IMR-90 (cell line): ENCODE results near the gene SERPINA1. TPM values are rescaled to one million over a fixed set of nuclear protein-coding genes. Genes with fewer than 3 reads are reported as not detected.

Experiments
- ATAC-seq: fragments of 200-7000 bp; cut with Tn5 transposase; 2 replicates; pipeline ENCODE4 v1.9.1; 2020; ENCODE audit warnings: low read depth, mild to moderate bottlenecking, moderate library complexity
- BruUV-seq: library from RNA; stranded (reverse); fragments of 400-500 nt; replicated peaks from 2 replicates; lab custom pipeline; 2021; lab: Mats Ljungman, UMichigan
- CTCF ChIA-PET: fragments of 300-600 bp; formaldehyde crosslinking; extraction: SDS; loops from one replicate; lab custom pipeline; 2021; ENCODE audit warnings: antibody characterized with exemption; lab: Yijun Ruan, JAX
- POLR2A ChIA-PET: fragments of 300-600 bp; sonication (Branson Sonifier 250); formaldehyde crosslinking; loops from one replicate; lab custom pipeline; 2022; ENCODE audit warnings: antibody characterized with exemption; ENCODE audit not compliant: unreplicated experiment; lab: Charles Lee
- DNase-seq: peaks from one replicate; pipeline ENCODE4 v3.0.0; 2013
- H2AFZ ChIP-seq: replicated peaks from 2 replicates; pipeline ENCODE3; 2013; ENCODE audit warnings: low read length, mild to moderate bottlenecking; ENCODE audit not compliant: poor library complexity
- H2AK5ac ChIP-seq: 2 replicates; pipeline ENCODE4 v1.6.1; 2013; ENCODE audit warnings: low read depth, low read length, inconsistent platforms
- H2AK9ac ChIP-seq: replicated peaks from 2 replicates; pipeline ENCODE3; 2013; ENCODE audit warnings: mild to moderate bottlenecking, low read depth, low read length, moderate library complexity; ENCODE audit not compliant: poor library complexity
- H2BK120ac ChIP-seq: 2 replicates; pipeline ENCODE4 v1.6.1; 2013; ENCODE audit warnings: low read depth, low read length, inconsistent platforms
- H2BK15ac ChIP-seq: 3 replicates; pipeline ENCODE4 v1.6.1; 2013; ENCODE audit warnings: low read depth, low read length, inconsistent platforms
- H2BK20ac ChIP-seq: 2 replicates; pipeline ENCODE4 v1.6.1; 2013; ENCODE audit warnings: low read depth, mild to moderate bottlenecking, inconsistent platforms, low read length, moderate library complexity
- H2BK5ac ChIP-seq: 2 replicates; pipeline ENCODE4 v1.6.1; 2013; ENCODE audit warnings: mild to moderate bottlenecking, low read depth, low read length, inconsistent platforms; ENCODE audit not compliant: poor library complexity, severe bottlenecking
- H3K14ac ChIP-seq: replicated peaks from 2 replicates; pipeline ENCODE4 v1.6.1; 2013; ENCODE audit warnings: low read depth, low read length, inconsistent platforms
- H3K18ac ChIP-seq: 2 replicates; pipeline ENCODE4 v1.6.1; 2013; ENCODE audit warnings: low read depth, low read length, control low read depth
- H3K23ac ChIP-seq: 2 replicates; pipeline ENCODE4 v1.6.1; 2013; ENCODE audit warnings: low read depth, low read length, inconsistent platforms
- H3K27ac ChIP-seq: 2 replicates; pipeline ENCODE4 v1.5.1; 2013; ENCODE audit warnings: mild to moderate bottlenecking, control low read depth, low read length; ENCODE audit not compliant: insufficient read depth
- H3K27me3 ChIP-seq: 2 replicates; pipeline ENCODE4 v1.6.1; 2013; ENCODE audit warnings: low read length; ENCODE audit not compliant: control insufficient read depth, insufficient read depth
- H3K36me3 ChIP-seq: 2 replicates; pipeline ENCODE4 v1.6.1; 2013; ENCODE audit warnings: low read length, mixed read lengths; ENCODE audit not compliant: control insufficient read depth, insufficient read depth
- H3K4ac ChIP-seq: 2 replicates; pipeline ENCODE4 v1.6.1; 2013; ENCODE audit warnings: low read depth, low read length, inconsistent platforms
- H3K4me1 ChIP-seq: 2 replicates; pipeline ENCODE4 v1.6.1; 2013; ENCODE audit warnings: low read length, mixed read lengths; ENCODE audit not compliant: control insufficient read depth, insufficient read depth
- H3K4me2 ChIP-seq: 2 replicates; pipeline ENCODE4 v1.6.1; 2013; ENCODE audit warnings: low read depth, mild to moderate bottlenecking, control low read depth, low read length, moderate library complexity
- H3K4me3 ChIP-seq: 2 replicates; pipeline ENCODE4 v1.5.1; 2013; ENCODE audit warnings: low read depth, mild to moderate bottlenecking, control low read depth, low read length, moderate library complexity; ENCODE audit not compliant: insufficient read depth
- H3K56ac ChIP-seq: 2 replicates; pipeline ENCODE4 v1.6.1; 2013; ENCODE audit warnings: low read length, inconsistent platforms; ENCODE audit not compliant: insufficient read depth; ENCODE audit errors: extremely low read depth
- H3K79me1 ChIP-seq, 2 experiments: 2 replicates each; pipeline ENCODE4 v1.6.1; 2013; ENCODE audit warnings: low read length in 2 of 2, inconsistent platforms in 1 of 2, low read depth in 1 of 2
- H3K9ac ChIP-seq: 2 replicates; pipeline ENCODE4 v1.6.1; 2013; ENCODE audit warnings: low read depth, low read length, control low read depth
- H3K9me1 ChIP-seq: 2 replicates; pipeline ENCODE4 v1.6.1; 2013; ENCODE audit warnings: low read length, inconsistent platforms; ENCODE audit not compliant: insufficient read depth
- H3K9me3 ChIP-seq: 2 replicates; pipeline ENCODE4 v1.6.1; 2013; ENCODE audit warnings: low read length; ENCODE audit not compliant: control insufficient read depth, insufficient read depth
- H4K20me1 ChIP-seq: 2 replicates; pipeline ENCODE4 v1.6.1; 2013; ENCODE audit warnings: low read length, inconsistent platforms; ENCODE audit not compliant: insufficient read depth
- H4K5ac ChIP-seq: 2 replicates; pipeline ENCODE4 v1.6.1; 2013; ENCODE audit warnings: mild to moderate bottlenecking, low read depth, low read length, control low read depth
- H4K8ac ChIP-seq, 2 experiments: 2 replicates each; pipeline ENCODE4 v1.6.1; 2013; ENCODE audit warnings: low read depth in 2 of 2, low read length in 2 of 2, control low read depth in 1 of 2, inconsistent platforms in 1 of 2
- H4K91ac ChIP-seq: 2 replicates; pipeline ENCODE4 v1.6.1; 2013; ENCODE audit warnings: low read depth, low read length, inconsistent platforms; ENCODE audit not compliant: insufficient read depth
- CEBPB ChIP-seq: IDR thresholded peaks from 2 replicates; pipeline ENCODE4 v1.6.1; 2012; ENCODE audit warnings: low read depth, low read length, improper control_type of control experiment
- CHD1 ChIP-seq: IDR thresholded peaks from 2 replicates; pipeline ENCODE4 v1.6.1; 2012; ENCODE audit warnings: low read depth, low read length, improper control_type of control experiment
- CTCF ChIP-seq: conservative IDR thresholded peaks from 2 replicates; pipeline ENCODE4 v1.5.1; 2012; ENCODE audit warnings: mild to moderate bottlenecking, low read depth, low read length, improper control_type of control experiment
- FOS ChIP-seq: fragments of 150-350 bp; IDR thresholded peaks from 2 replicates; pipeline ENCODE4 v1.6.1; 2016; ENCODE audit warnings: low read depth, low read length
- MAFK ChIP-seq: IDR thresholded peaks from 2 replicates; pipeline ENCODE4 v1.6.1; 2012; ENCODE audit warnings: low read depth, low read length, improper control_type of control experiment
- MAZ ChIP-seq: IDR thresholded peaks from 2 replicates; pipeline ENCODE4 v1.6.1; 2012; ENCODE audit warnings: low read depth, mild to moderate bottlenecking, low read length, improper control_type of control experiment, moderate library complexity, borderline replicate concordance
- NFE2L2 ChIP-seq: fragments of 150-350 bp; IDR thresholded peaks from 2 replicates; pipeline ENCODE4 v1.6.1; 2016; ENCODE audit warnings: low read depth, mild to moderate bottlenecking, low read length
- POLR2A ChIP-seq: IDR thresholded peaks from 2 replicates; pipeline ENCODE4 v1.6.1; 2012; ENCODE audit warnings: mild to moderate bottlenecking, low read depth, low read length
- RCOR1 ChIP-seq: IDR thresholded peaks from 2 replicates; pipeline ENCODE4 v1.6.1; 2012; ENCODE audit warnings: mild to moderate bottlenecking, low read length, improper control_type of control experiment; ENCODE audit not compliant: insufficient replicate concordance
- RFX5 ChIP-seq: IDR thresholded peaks from 2 replicates; pipeline ENCODE4 v1.8.0; 2012; ENCODE audit warnings: low read depth, mild to moderate bottlenecking, low read length, moderate library complexity
- WGBS, 2 experiments: methylation state at CpG; one replicate each; pipeline versions ENCODE4 v1.1.5 to v1.1.7; 2013; ENCODE audit warnings: missing lambda C conversion rate in 2 of 2; ENCODE audit not compliant: insufficient read length in 1 of 2; ENCODE audit errors: extremely low coverage in 2 of 2; 5-methylcytosine and 5-hydroxymethylcytosine counted together
- dilution Hi-C: fragments of 300-500 bp; cut with HindIII; formaldehyde crosslinking; loops from one replicate; pipeline ENCODE4 v1.14.3; 2018; ENCODE audit warnings: low sequenced_read_pairs; ENCODE audit not compliant: unreplicated experiment
- in situ Hi-C: fragments of 300-500 bp; cut with MboI; formaldehyde crosslinking; loops from 3 replicates; pipeline ENCODE4 v1.14.3; 2019; ENCODE audit warnings: low sequenced_read_pairs, inconsistent platforms, mixed read lengths
- intact Hi-C: fragments of 100-400 bp; cut with micrococcal nuclease; formaldehyde crosslinking; loops from 2 replicates; pipeline ENCODE4 v1.10.0; 2022
- polyA plus RNA-seq, 3 experiments: library from polyadenylated mRNA; depleted of rRNA; stranded (reverse); fragments of >200 nt; gene quantifications; 2 replicates each; pipeline ENCODE4 v1.2.3, GENCODE V29; 2012; ENCODE audit warnings: low replicate concordance in 1 of 3
- total RNA-seq: library from RNA; depleted of rRNA; stranded (reverse); fragments of >200 nt; gene quantifications from 2 replicates; pipeline ENCODE4 v1.2.3, GENCODE V29; 2012

SERPINA1 gene
- total and polyA plus RNA-seq, 2 of the 4 experiments (the other 2 are of a cell fraction): 0.54 to 1.2 TPM

- Histone ChIP-seq H3K4me1 (peaks cover 7% of the 10 kb centered on the region), H4K91ac (peak overlapping the region; percentile 33; the same call in 1 of the 2 replicates), H3K27ac (no peak overlapping the region), H2BK20ac (no peak overlapping the region; the same call in 1 of the 2 replicates), H4K20me1 (no peaks in the 10 kb centered on the region), H3K79me1 (no peaks in the 10 kb centered on the region), H4K5ac (no peak overlapping the region), H3K9ac (no peak overlapping the region), H3K9me1 (peaks cover 12% of the 10 kb centered on the region), H2BK120ac (no peak overlapping the region), H2BK15ac (no peak overlapping the region), H3K4me3 (no peak overlapping the region), H3K18ac (no peak overlapping the region), H3K14ac (no peak overlapping the region), H3K27me3 (no peaks in the 10 kb centered on the region), H3K9me3 (no peaks in the 10 kb centered on the region), H2AFZ (no peak overlapping the region), H2AK9ac (no peak overlapping the region), H2AK5ac (peak overlapping the region; percentile 23; the same call in 1 of the 2 replicates), H2BK5ac (no peak overlapping the region), H3K23ac (no peak overlapping the region), H3K56ac (no peak overlapping the region), H3K36me3 (no peaks in the 10 kb centered on the region), H3K4me2 (no peak overlapping the region), H3K4ac (no peak overlapping the region), H4K8ac (no peak overlapping the region)
- ChIA-PET POLR2A (no interaction called here), CTCF (interaction anchor here (1.2 kb wide), 1 partner anchor 11 kb away, joined by 3 read pairs; no protein-coding TSS in a partner anchor)
- intact Hi-C loops: no loop called here
- DNase-seq (no peak), ATAC-seq (no peak)
- TF ChIP-seq CEBPB (no peak), MAFK (no peak), MAZ (no peak), POLR2A (no peak), CTCF (no peak), NFE2L2 (no peak), CHD1 (no peak), RCOR1 (no peak), FOS (no peak), RFX5 (no peak)
- dilution Hi-C loops: no loop called here
- BruUV-seq: no TSS peak
- WGBS, 2 experiments: 58% methylated on average over 3 of the region's 6 CpGs; no CpG with 5 or more reads in 1 of the 2 experiments
- in situ Hi-C loops: no loop called here
Observed at GRCh38 chr14:94375552-94376107, 12.8 kb downstream of the SERPINA1 start.
